ENCODE data around the gene DNAJA3.
"Not testable (repeated sequence)": the region's sequence is repeated elsewhere in the genome, so short reads cannot be mapped to it uniquely, and the experiment has no call there.

DNAJA3 gene

GRCh38 chr16:4387781-4388180, 37.9 kb upstream of the DNAJA3 start:
- DNase-seq, result no peak

- no peak for DNase-seq
These were observed 37.2 kb upstream of the DNAJA3 start for GRCh38 chr16:4388271-4389021.

- no peak for DNase-seq
These were observed 36.4 kb upstream of the DNAJA3 start for GRCh38 chr16:4389051-4389955.

- no peak for DNase-seq
These were observed 35.1 kb upstream of the DNAJA3 start for GRCh38 chr16:4390266-4391260.

- no peak for DNase-seq
These were observed 33.9 kb upstream of the DNAJA3 start for GRCh38 chr16:4391631-4392381.

GRCh38 chr16:4392382-4393239, 33.1 kb upstream of the DNAJA3 start:
- DNase-seq, result no peak

GRCh38 chr16:4393240-4393600, 32.4 kb upstream of the DNAJA3 start:
- DNase-seq, result no peak

GRCh38 chr16:4393850-4394249, 31.8 kb upstream of the DNAJA3 start:
- not testable (repeated sequence) for DNase-seq

GRCh38 chr16:4395055-4395726, 30.5 kb upstream of the DNAJA3 start:
- DNase-seq, result no peak

- DNase-seq, result no peak
These were observed 26.5 kb upstream of the DNAJA3 start for GRCh38 chr16:4399001-4399730.

- no peak for DNase-seq
These were observed 24.6 kb upstream of the DNAJA3 start for GRCh38 chr16:4401094-4401501.

- DNase-seq, result no peak
These were observed 24.2 kb upstream of the DNAJA3 start for GRCh38 chr16:4401510-4401909.

- DNase-seq, result peak; percentile 80
These were observed 23.1 kb upstream of the DNAJA3 start for GRCh38 chr16:4402439-4403132.

- DNase-seq, result no peak
These were observed 22.3 kb upstream of the DNAJA3 start for GRCh38 chr16:4403133-4403949.

GRCh38 chr16:4404247-4404966, 21.3 kb upstream of the DNAJA3 start:
- peak; percentile 65 for DNase-seq

- DNase-seq, result no peak
These were observed 20.5 kb upstream of the DNAJA3 start for GRCh38 chr16:4404967-4405696.

Measured in activated CD4-positive, alpha-beta T cell treated with anti-CD3 and anti-CD28 coated beads for 48 hours (primary cell).